ENCODE results near the gene RABEP2. TPM values are rescaled to one million over a fixed set of nuclear protein-coding genes. Genes with fewer than 3 reads are reported as not detected.
A peak's percentile ranks its signal among the peaks of the same experiment; 100 is the strongest.

Gene RABEP2
- total and polyA plus RNA-seq, 10 donors, result 40.8 to 90.0 (median 53.1) TPM

- TF ChIP-seq POLR2AphosphoS5 (IDR thresholded peaks at IDR 0.05) (peak in 1 of 3 donors; percentile 54), POLR2A (IDR thresholded peaks at IDR 0.05) (no peak)
- WGBS, 5 donors, result 71 to 90% (median 81%) methylated on average over 10 to 17 of the region's 17 CpGs
Observed at GRCh38 chr16:28876019-28876659, 48.9 kb downstream of the RABEP2 start.

DNA sequence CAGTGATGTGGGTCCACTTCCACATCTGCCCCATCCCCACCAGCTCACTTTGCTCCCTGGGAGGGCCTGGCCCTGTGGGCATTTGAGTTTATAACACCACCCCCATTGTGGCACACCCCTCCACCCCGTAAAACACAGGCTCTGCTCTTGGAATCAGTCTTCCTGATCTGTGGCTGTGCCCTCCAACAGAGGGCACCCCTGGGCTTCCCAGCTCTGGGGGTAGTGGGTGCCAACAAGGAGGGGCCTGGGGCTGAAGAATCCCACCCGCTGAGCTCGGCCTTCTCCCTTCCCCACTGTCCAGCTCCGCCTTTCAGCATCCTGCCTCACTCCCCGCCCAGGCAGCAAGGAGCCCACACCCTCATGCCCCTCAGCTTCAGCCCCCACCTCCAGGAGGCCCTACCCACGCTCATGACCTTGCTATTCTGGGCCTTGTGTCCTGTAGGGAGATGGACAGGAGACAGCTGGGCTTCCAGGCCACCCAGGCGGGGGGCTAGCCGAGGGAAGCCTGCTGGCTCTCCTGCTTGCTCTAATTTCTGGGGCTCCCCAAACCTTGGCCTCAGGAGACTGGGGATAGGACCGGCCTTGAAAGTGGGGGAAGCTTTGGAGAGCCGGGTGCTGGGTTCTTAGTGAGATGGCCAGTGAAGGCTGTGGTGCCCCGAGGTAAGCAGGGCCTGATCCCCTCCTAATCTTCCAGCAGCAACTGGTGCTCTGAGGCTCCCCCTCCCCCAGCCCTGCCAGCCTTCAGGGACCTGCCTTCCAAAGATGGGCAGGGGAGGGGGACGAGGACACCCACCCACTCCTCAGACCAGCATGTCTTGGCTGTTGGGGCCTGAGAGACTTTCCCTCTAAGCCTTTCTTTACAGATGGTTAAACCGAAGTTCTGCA, 49.7 kb downstream of the RABEP2 start:
- intact Hi-C loops (cut with DNase I; ENCODE audit: low total_unique reads), result no loop called here
- 61 to 75% (median 66%) methylated on average over 12 to 13 of the region's 13 CpGs for WGBS, 5 donors
- no peak overlapping the region for H3K4me3 ChIP-seq
- peaks cover 0 to 7% (median 0%) of the 10 kb centered on the region in 7 donors for H3K27me3 ChIP-seq (replicated peaks in 1 of 7)
- H3K36me3 ChIP-seq, result peaks cover 0 to 56% (median 31%) of the 10 kb centered on the region in 6 donors
- TF ChIP-seq POLR2A (IDR thresholded peaks at IDR 0.05) (no peak), POLR2AphosphoS5 (IDR thresholded peaks at IDR 0.05) (no peak)
- TF ChIP-seq, protein P1, sequence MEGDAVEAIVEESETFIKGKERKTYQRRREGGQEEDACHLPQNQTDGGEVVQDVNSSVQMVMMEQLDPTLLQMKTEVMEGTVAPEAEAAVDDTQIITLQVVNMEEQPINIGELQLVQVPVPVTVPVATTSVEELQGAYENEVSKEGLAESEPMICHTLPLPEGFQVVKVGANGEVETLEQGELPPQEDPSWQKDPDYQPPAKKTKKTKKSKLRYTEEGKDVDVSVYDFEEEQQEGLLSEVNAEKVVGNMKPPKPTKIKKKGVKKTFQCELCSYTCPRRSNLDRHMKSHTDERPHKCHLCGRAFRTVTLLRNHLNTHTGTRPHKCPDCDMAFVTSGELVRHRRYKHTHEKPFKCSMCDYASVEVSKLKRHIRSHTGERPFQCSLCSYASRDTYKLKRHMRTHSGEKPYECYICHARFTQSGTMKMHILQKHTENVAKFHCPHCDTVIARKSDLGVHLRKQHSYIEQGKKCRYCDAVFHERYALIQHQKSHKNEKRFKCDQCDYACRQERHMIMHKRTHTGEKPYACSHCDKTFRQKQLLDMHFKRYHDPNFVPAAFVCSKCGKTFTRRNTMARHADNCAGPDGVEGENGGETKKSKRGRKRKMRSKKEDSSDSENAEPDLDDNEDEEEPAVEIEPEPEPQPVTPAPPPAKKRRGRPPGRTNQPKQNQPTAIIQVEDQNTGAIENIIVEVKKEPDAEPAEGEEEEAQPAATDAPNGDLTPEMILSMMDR (IDR thresholded peaks at IDR 0.05 in 8 of 11, conservative IDR thresholded peaks at IDR 0.05 in 3 of 11), result no peak
- DNase-seq, result peak; percentile 65
- H3K9me3 ChIP-seq, result no peaks in the 10 kb centered on the region
- no peak overlapping the region for H3K27ac ChIP-seq
- peaks cover 5 to 21% (median 16%) of the 10 kb centered on the region in 6 donors for H3K4me1 ChIP-seq

More at GRCh38 chr16:28876019-28876659, 48.9 kb downstream of the RABEP2 start:
- no peak overlapping the region for H3K27ac ChIP-seq
- H3K4me1 ChIP-seq, result peaks cover 6 to 26% (median 19%) of the 10 kb centered on the region in 6 donors
- H3K9me3 ChIP-seq, result no peaks in the 10 kb centered on the region
- peak; percentile 73 for DNase-seq
- no peak overlapping the region for H3K4me3 ChIP-seq
- peaks cover 0 to 48% (median 26%) of the 10 kb centered on the region in 6 donors for H3K36me3 ChIP-seq
- intact Hi-C loops (cut with DNase I; ENCODE audit: low total_unique reads), result no loop called here
- H3K27me3 ChIP-seq (replicated peaks in 1 of 7), result peaks cover 0 to 13% (median 0%) of the 10 kb centered on the region in 7 donors

DNA sequence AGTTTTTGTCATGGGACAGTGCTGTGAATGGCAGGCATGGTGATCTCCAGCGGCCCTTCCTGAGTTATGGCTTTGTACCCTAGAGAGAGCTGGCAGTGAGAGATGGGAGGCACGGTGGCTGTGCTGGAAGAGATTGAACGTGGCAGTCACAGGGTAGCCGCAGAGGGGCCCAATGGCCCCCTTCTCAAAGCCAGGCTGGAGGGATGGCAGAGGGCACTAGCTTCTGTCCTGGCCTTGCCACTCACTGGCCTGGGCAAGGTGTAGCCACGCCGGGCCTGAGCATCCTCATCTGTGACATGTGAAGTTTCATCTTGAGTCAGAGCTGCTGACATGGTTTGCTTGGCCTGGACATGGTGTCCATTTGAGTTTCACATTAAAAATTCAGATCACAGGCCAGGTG, 50.6 kb downstream of the RABEP2 start:
- peak; percentile 58 for DNase-seq
- no peak overlapping the region for H3K4me3 ChIP-seq
- no peaks in the 10 kb centered on the region for H3K9me3 ChIP-seq
- no peak overlapping the region for H3K27ac ChIP-seq
- intact Hi-C loops (cut with DNase I; ENCODE audit: low total_unique reads), result no loop called here
- no peaks in the 10 kb centered on the region for H3K27me3 ChIP-seq (replicated peaks in 1 of 7)
- WGBS, 5 donors, result 86 to 96% (median 89%) methylated on average over 4 to 6 of the region's 6 CpGs
- peaks cover 0 to 14% (median 8%) of the 10 kb centered on the region in 6 donors for H3K4me1 ChIP-seq
- H3K36me3 ChIP-seq, result peaks cover 5 to 66% (median 40%) of the 10 kb centered on the region in 6 donors
- TF ChIP-seq, protein P1 (IDR thresholded peaks at IDR 0.05 in 8 of 11, conservative IDR thresholded peaks at IDR 0.05 in 3 of 11), result no peak

- Histone ChIP-seq H3K36me3 (peaks cover 5 to 73% (median 48%) of the 10 kb centered on the region in 6 donors), H3K4me3 (no peak overlapping the region), H3K27me3 (replicated peaks in 1 of 7) (no peaks in the 10 kb centered on the region), H3K4me1 (peaks cover 0 to 7% (median 1%) of the 10 kb centered on the region in 6 donors), H3K27ac (no peak overlapping the region), H3K9me3 (no peaks in the 10 kb centered on the region)
- peak; percentile 85 for DNase-seq
- TF ChIP-seq, protein P1 (IDR thresholded peaks at IDR 0.05 in 8 of 11, conservative IDR thresholded peaks at IDR 0.05 in 3 of 11), result peak; percentile 55 to 89 (median 71)
- TF ChIP-seq POLR2A (IDR thresholded peaks at IDR 0.05) (no peak), POLR2AphosphoS5 (IDR thresholded peaks at IDR 0.05) (peak in 2 of 3 donors; percentile 25 to 55)
- intact Hi-C loops (cut with DNase I; ENCODE audit: low total_unique reads), result no loop called here
- 71 to 90% (median 84%) methylated on average over 17 to 18 of the region's 18 CpGs for WGBS, 5 donors
Observed at GRCh38 chr16:28873543-28874201, 51.4 kb downstream of the RABEP2 start.
